GM12878 (cell line): ENCODE data around the gene GHDC. TPM values are rescaled to one million over a fixed set of nuclear protein-coding genes. Genes with fewer than 3 reads are reported as not detected.
A peak's percentile ranks its signal among the peaks of the same experiment; 100 is the strongest.

ENCODE experiments used
- BACH1 ChIP-seq: fragments of 450-650 bp; IDR thresholded peaks from 2 replicates; pipeline ENCODE4 v1.6.1; 2017; ENCODE audit warnings: mild to moderate bottlenecking, borderline replicate concordance
- EZH2 ChIP-seq: IDR thresholded peaks from 2 replicates; pipeline ENCODE4 v1.6.1; 2012; ENCODE audit warnings: low read depth, mild to moderate bottlenecking, control low read depth, inconsistent platforms, low read length, borderline replicate concordance; ENCODE audit not compliant: control insufficient read depth
- HCFC1 ChIP-seq: fragments of 150-350 bp; IDR thresholded peaks from 2 replicates; pipeline ENCODE4 v1.6.1; 2014; ENCODE audit warnings: low read length
- KAT2A ChIP-seq: conservative IDR thresholded peaks from 2 replicates; pipeline ENCODE4 v1.6.1; 2011; ENCODE audit warnings: low read depth, low read length; ENCODE audit not compliant: control insufficient read depth
- MTA2 ChIP-seq: fragments of 450-650 bp; IDR thresholded peaks from 2 replicates; pipeline ENCODE4 v1.6.1; 2016; ENCODE audit warnings: low read depth, mild to moderate bottlenecking, moderate library complexity
- NR2C1 ChIP-seq: fragments of 450-650 bp; IDR thresholded peaks from 2 replicates; pipeline ENCODE4 v1.6.1; 2017; ENCODE audit warnings: antibody characterized with exemption, mild to moderate bottlenecking, moderate library complexity
- PAX5 ChIP-seq: IDR thresholded peaks from 2 replicates; pipeline ENCODE4 v1.6.1; 2011; ENCODE audit warnings: low read depth, low read length, borderline replicate concordance
- POLR2AphosphoS2 ChIP-seq: IDR thresholded peaks from 2 replicates; pipeline ENCODE4 v1.6.1; 2011; ENCODE audit warnings: low read depth, mild to moderate bottlenecking, low read length, improper control_type of control experiment, moderate library complexity
- RAD51 ChIP-seq: fragments of 450-650 bp; IDR thresholded peaks from 2 replicates; pipeline ENCODE4 v1.6.1; 2016; ENCODE audit warnings: moderate library complexity, mild to moderate bottlenecking, inconsistent platforms
- SUPT20H ChIP-seq: IDR thresholded peaks from 2 replicates; pipeline ENCODE4 v1.6.1; 2011; ENCODE audit warnings: low read depth, mild to moderate bottlenecking, low read length, moderate library complexity, borderline replicate concordance; ENCODE audit not compliant: control insufficient read depth
- ZNF217 ChIP-seq: fragments of 450-650 bp; IDR thresholded peaks from 2 replicates; pipeline ENCODE4 v1.6.1; 2017; ENCODE audit warnings: antibody characterized with exemption, mild to moderate bottlenecking
- polyA plus RNA-seq, 11 experiments: library from polyadenylated mRNA; depleted of rRNA in 4 of 11; unstranded in 6 of 11; stranded (reverse) in 5 of 11; fragments of >200 nt; fragmentation: Nextera tagmentation in 4 of 11; fragmentation: Illumina TruSeq in 1 of 11; extraction: Ambion mirVana in 4 of 11; extraction: Trizol in 1 of 11; gene quantifications; 1 replicate in 1 of 11; 2 replicates in 10 of 11; pipeline versions ENCODE4 v1.2.1 to v1.2.3, GENCODE V29; 2011 to 2016; ENCODE audit warnings: inconsistent platforms in 2 of 11, missing spikeins in 2 of 11, low read depth in 1 of 11
- total RNA-seq, 4 experiments: library from RNA; depleted of rRNA in 3 of 4; stranded (reverse); fragments of >200 nt in 3 of 4; fragmentation: Illumina TruSeq in 1 of 4; extraction: Trizol in 1 of 4; gene quantifications; 2 replicates each; pipeline versions ENCODE4 v1.2.1 to v1.2.3, GENCODE V29; 2013 to 2021
- TF ChIP-seq, protein P1 (sequence below): IDR thresholded peaks from 2 replicates; pipeline ENCODE4 v1.6.1; 2012; ENCODE audit warnings: low read depth, low read length, improper control_type of control experiment
- TF ChIP-seq, protein P2 (sequence below): IDR thresholded peaks from 2 replicates; pipeline ENCODE4 v1.6.1; 2011; ENCODE audit warnings: mild to moderate bottlenecking, low read depth, low read length, moderate library complexity; ENCODE audit not compliant: insufficient replicate concordance
- TF ChIP-seq, protein P3 (sequence below): fragments of 450-650 bp; IDR thresholded peaks from 2 replicates; pipeline ENCODE4 v1.6.1; 2018; ENCODE audit warnings: mild to moderate bottlenecking, low read depth, moderate library complexity; ENCODE audit not compliant: partially characterized antibody
- TF ChIP-seq, protein P4 (sequence below): fragments of 450-650 bp; IDR thresholded peaks from 2 replicates; pipeline ENCODE4 v1.6.1; 2016; ENCODE audit warnings: mild to moderate bottlenecking, moderate library complexity, borderline replicate concordance
- TF ChIP-seq, protein P5 (sequence below): fragments of 450-650 bp; IDR thresholded peaks from 2 replicates; pipeline ENCODE4 v1.6.1; 2017; ENCODE audit warnings: mild to moderate bottlenecking, low read depth, inconsistent platforms; ENCODE audit not compliant: poor library complexity, severe bottlenecking

The GHDC gene
- total and polyA plus RNA-seq, 10 of the 15 experiments (the other 5 are each of a cell fraction or from before 2014, with no cell fraction given) = 0.72 to 20.6 (median 12.9) TPM

DNA sequence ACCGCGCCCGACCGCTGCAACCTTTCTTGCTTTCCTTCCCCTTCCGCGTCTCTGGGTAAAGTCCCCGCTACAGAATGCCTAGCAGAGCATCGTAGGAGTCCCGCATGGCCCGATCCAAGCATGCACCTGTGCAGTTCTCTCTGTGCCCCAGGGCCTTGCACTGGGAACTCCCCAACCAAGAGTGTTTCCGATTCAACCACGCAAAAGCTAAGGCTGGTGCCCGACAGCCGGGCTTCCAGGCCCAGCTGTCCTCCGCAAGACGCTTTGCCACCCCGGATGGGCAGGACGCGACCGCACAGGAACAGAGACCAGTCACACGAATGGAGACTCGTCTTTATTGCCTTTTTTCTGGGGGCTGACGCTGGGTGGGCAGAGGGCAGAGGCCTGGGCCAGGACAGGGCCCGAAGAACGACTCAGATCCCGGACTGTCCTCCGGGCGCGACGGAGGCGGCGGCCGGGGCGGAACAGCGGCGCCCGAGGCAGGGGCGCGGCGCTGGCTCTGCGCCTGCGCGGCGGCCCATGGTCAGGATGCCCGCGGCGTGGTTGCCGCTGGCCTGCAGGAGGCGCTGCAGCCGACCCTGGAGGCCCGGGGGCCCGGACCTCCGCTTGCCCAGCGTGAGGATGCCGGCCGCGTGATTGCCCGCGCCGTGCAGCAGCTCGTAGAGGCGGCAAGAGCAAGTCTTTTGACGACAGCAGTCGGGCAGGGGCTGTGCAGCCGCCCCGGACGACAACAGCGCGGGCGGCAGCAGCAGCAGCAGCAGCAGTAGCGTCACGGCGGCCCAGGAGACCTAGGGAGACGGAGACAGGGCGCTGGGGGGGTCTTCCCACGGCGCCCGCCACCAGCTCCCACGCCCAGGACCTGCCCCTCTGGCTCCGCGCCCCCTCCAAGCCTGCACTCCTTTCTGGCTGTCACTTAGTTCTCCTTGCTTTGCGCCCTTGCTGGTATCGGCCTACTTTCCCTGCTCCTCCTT is 10.3 kb downstream of the GHDC start (continued):
- TF ChIP-seq HCFC1 (no peak; the same call in 1 of the 2 replicates), NR2C1 (peak; percentile 40; the same call in 1 of the 2 replicates), ZNF217 (no peak), MTA2 (no peak), KAT2A (no peak), SUPT20H (no peak), PAX5 (no peak), BACH1 (peak; percentile 56), RAD51 (no peak), EZH2 (no peak), POLR2AphosphoS2 (no peak)
- TF ChIP-seq, protein P1, sequence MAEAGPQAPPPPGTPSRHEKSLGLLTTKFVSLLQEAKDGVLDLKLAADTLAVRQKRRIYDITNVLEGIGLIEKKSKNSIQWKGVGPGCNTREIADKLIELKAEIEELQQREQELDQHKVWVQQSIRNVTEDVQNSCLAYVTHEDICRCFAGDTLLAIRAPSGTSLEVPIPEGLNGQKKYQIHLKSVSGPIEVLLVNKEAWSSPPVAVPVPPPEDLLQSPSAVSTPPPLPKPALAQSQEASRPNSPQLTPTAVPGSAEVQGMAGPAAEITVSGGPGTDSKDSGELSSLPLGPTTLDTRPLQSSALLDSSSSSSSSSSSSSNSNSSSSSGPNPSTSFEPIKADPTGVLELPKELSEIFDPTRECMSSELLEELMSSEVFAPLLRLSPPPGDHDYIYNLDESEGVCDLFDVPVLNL = no peak
- TF ChIP-seq, protein P2, sequence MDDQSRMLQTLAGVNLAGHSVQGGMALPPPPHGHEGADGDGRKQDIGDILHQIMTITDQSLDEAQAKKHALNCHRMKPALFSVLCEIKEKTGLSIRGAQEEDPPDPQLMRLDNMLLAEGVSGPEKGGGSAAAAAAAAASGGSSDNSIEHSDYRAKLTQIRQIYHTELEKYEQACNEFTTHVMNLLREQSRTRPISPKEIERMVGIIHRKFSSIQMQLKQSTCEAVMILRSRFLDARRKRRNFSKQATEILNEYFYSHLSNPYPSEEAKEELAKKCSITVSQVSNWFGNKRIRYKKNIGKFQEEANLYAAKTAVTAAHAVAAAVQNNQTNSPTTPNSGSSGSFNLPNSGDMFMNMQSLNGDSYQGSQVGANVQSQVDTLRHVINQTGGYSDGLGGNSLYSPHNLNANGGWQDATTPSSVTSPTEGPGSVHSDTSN = no peak
- TF ChIP-seq, protein P3, sequence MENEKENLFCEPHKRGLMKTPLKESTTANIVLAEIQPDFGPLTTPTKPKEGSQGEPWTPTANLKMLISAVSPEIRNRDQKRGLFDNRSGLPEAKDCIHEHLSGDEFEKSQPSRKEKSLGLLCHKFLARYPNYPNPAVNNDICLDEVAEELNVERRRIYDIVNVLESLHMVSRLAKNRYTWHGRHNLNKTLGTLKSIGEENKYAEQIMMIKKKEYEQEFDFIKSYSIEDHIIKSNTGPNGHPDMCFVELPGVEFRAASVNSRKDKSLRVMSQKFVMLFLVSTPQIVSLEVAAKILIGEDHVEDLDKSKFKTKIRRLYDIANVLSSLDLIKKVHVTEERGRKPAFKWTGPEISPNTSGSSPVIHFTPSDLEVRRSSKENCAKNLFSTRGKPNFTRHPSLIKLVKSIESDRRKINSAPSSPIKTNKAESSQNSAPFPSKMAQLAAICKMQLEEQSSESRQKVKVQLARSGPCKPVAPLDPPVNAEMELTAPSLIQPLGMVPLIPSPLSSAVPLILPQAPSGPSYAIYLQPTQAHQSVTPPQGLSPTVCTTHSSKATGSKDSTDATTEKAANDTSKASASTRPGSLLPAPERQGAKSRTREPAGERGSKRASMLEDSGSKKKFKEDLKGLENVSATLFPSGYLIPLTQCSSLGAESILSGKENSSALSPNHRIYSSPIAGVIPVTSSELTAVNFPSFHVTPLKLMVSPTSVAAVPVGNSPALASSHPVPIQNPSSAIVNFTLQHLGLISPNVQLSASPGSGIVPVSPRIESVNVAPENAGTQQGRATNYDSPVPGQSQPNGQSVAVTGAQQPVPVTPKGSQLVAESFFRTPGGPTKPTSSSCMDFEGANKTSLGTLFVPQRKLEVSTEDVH = no peak
- TF ChIP-seq, protein P4, sequence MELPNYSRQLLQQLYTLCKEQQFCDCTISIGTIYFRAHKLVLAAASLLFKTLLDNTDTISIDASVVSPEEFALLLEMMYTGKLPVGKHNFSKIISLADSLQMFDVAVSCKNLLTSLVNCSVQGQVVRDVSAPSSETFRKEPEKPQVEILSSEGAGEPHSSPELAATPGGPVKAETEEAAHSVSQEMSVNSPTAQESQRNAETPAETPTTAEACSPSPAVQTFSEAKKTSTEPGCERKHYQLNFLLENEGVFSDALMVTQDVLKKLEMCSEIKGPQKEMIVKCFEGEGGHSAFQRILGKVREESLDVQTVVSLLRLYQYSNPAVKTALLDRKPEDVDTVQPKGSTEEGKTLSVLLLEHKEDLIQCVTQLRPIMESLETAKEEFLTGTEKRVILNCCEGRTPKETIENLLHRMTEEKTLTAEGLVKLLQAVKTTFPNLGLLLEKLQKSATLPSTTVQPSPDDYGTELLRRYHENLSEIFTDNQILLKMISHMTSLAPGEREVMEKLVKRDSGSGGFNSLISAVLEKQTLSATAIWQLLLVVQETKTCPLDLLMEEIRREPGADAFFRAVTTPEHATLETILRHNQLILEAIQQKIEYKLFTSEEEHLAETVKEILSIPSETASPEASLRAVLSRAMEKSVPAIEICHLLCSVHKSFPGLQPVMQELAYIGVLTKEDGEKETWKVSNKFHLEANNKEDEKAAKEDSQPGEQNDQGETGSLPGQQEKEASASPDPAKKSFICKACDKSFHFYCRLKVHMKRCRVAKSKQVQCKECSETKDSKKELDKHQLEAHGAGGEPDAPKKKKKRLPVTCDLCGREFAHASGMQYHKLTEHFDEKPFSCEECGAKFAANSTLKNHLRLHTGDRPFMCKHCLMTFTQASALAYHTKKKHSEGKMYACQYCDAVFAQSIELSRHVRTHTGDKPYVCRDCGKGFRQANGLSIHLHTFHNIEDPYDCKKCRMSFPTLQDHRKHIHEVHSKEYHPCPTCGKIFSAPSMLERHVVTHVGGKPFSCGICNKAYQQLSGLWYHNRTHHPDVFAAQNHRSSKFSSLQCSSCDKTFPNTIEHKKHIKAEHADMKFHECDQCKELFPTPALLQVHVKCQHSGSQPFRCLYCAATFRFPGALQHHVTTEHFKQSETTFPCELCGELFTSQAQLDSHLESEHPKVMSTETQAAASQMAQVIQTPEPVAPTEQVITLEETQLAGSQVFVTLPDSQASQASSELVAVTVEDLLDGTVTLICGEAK = no peak; the same call in 1 of the 2 replicates
- TF ChIP-seq, protein P5, sequence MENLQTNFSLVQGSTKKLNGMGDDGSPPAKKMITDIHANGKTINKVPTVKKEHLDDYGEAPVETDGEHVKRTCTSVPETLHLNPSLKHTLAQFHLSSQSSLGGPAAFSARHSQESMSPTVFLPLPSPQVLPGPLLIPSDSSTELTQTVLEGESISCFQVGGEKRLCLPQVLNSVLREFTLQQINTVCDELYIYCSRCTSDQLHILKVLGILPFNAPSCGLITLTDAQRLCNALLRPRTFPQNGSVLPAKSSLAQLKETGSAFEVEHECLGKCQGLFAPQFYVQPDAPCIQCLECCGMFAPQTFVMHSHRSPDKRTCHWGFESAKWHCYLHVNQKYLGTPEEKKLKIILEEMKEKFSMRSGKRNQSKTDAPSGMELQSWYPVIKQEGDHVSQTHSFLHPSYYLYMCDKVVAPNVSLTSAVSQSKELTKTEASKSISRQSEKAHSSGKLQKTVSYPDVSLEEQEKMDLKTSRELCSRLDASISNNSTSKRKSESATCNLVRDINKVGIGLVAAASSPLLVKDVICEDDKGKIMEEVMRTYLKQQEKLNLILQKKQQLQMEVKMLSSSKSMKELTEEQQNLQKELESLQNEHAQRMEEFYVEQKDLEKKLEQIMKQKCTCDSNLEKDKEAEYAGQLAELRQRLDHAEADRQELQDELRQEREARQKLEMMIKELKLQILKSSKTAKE = no peak
